ENCODE results near the gene CD6.
A peak's percentile ranks its signal among the peaks of the same experiment; 100 is the strongest.

CD6 gene

DNA sequence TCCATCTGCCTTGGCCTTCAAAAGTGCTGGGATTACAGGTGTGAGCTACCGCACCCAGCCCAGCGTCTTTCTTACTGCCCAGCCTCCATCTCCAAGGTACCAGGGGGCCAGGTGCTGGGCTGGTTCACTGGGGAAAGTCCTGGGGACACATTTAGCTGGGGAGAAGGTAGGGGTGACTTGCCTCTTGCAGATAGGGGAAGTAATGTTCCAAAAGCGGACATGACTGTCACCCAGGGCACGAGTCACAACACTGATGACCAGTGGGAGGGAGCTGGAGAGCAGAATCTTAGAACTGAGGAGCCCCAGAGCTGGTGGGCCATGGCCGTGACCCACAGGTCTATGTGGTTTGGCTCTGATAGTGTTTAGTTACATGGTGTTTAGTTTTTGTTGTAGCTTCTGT is 17.1 kb upstream of the CD6 start:
- no peak for DNase-seq

- DNase-seq: no peak
Measured at GRCh38 chr11:60955571-60955970, 15.9 kb upstream of the CD6 start.

DNA sequence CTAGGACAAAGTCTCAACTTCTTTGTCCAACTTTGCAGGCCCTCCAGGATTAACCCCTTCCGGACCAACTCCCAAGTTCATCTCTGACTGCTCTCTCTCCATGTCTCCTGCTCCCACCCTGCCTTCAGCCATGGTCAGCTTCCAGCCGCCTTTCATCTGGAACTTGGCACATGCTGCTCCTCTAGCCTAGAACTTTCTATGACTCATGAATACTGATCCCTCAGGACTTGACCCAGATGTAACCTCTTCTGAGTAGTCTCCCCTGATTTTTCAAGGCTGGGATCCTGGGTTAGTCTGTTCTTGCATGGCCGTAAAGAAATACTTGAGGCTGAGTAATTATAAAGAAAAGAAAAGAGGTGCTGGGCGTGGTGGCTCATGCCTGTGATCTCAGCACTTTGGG is 14.3 kb upstream of the CD6 start:
- no peak for DNase-seq

DNA sequence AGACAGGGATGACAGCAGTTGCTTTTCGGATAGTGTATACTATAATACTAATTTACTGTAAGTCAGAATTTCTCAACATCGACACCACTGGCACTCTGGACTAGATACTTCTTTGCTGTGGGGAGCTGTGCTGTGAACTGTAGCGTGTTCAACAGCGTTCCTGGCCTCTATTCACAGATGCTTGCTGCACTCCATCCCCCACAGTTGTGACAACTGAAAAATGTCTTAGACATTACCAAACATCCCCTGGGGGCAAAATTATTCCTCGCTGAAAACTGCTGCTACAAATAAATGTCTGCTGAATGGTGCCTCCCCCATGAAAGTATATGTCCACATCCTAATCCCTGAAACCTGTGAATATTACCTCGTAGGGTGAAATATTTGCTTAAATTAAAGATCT is 12.0 kb upstream of the CD6 start:
- DNase-seq: no peak

- no peak for DNase-seq
Measured at GRCh38 chr11:60960405-60960804, 11.1 kb upstream of the CD6 start.

DNA sequence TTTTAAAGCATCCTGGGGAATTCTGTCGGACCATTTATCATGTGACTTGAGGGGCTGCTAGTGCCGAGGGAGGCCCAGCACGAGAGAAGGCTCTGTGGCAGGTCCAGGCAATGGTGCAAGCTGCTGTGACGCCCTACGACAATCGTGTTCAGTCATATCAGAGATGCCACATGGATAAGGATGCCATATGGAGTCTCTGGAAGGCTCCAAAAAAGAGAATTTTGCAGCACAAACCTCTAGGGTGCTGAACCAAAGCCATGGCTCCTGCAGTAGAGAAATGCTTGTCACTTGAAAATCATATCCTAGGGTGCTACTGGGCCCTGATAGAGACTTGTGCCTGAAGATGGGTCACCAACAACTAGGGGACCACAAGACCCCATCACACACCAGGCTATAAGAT is 6.7 kb upstream of the CD6 start:
- DNase-seq: no peak

DNA sequence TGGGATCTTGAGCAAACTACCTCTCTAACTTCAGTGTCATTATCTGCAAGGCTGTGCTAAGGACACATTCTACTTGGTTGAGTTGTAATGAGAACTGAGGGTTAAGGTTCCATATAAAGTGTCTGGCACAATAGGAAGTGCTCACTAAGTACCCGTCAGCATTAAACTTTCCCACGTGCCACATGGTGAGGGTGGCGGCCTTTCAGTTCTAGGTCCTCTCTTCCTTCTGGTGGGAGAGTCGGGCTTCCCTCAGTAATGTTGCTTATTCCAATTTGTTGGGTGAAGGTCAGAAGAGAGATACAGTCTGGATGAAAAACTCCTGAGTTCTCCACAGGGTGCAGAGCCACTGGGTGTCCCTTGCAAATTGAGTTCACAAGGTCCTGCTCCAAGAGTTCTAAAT is 4.6 kb upstream of the CD6 start:
- no peak for DNase-seq

GRCh38 chr11:60968223-60968622 is 3.3 kb upstream of the CD6 start:
- DNase-seq: no peak

DNA sequence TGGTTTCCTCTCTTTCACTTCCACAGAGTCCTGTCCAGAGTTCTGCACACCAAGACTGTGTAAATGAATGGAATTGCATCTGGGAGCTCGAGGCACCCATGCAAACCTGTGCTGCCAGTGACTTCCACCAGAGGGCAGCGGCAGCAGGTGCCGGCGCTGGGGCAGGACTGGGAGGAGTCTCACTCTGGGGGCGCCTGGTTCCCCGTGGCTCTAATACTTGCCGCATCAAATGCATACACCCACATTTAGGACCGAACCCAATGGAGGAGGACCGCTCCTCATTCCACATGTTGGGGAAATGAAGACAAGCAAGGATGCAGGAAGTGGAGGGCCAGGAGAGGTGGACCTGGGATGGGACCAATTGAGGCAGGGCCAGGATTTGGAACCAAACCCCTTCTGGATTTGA is 1.1 kb upstream of the CD6 start:
- peak; percentile 91 for DNase-seq

GRCh38 chr11:60970890-60971289 is 590 bp upstream of the CD6 start:
- DNase-seq: no peak

DNA sequence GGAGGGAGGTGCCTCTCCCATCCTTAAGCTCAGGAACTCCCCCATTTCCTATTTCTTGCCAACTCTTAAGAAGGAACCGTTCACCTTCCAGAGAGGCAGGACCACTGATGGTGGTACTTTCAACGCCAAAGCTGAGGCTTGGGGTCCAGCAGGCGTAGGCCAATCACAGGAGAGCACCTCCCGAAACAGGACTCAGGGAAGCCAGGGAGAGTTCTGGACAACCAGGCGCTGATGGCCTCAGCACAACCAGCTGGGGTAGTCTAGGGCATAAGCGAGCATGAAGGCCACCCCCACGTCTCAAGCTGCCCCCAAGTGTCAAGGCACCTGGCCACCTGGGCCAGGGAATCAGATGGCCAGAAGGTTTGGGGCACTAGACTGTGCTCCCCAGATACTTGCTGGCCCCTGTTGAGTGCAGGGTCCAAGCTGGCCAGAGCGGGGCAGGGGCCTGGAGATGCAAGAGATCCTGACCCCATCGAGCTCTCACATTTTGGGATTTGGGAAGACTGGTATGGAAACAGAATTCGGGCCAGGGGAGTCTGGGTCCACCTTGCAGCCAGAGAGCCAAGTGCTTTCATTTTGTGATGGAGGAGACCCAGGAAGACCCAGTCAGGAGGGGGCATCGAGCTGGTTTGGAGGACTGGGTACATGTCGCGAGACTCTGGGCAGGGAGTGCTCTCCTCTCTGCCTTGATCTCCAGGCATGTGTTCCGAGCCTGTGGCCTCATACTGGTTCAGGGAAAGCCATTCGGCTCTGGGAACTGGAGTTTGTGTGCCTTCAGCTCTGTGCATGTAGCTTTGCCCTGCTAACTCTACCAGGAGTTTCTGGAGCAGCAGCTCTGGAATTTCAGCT is 926 bp downstream of the CD6 start:
- peak; percentile 65 for DNase-seq

DNA sequence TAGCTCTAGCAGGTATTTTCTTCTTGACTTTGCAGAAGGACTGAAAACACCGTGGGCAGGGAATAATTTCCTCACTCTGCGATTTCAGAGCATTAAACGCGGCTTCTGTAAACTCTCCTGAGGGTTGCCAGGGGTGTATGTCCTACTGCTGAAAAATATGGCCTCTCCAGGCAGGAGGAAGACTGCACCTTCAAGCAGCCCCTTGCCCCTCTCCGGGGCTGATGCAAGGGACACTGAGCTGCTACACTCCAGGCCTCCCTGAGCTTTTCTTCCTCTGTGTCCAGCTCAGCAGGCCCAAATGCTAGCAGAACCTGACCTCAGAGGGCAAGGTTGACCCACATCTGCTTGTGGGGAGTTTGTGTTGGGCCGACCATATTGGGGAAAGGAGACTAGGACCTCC is 2.2 kb downstream of the CD6 start:
- DNase-seq: peak; percentile 44

DNA sequence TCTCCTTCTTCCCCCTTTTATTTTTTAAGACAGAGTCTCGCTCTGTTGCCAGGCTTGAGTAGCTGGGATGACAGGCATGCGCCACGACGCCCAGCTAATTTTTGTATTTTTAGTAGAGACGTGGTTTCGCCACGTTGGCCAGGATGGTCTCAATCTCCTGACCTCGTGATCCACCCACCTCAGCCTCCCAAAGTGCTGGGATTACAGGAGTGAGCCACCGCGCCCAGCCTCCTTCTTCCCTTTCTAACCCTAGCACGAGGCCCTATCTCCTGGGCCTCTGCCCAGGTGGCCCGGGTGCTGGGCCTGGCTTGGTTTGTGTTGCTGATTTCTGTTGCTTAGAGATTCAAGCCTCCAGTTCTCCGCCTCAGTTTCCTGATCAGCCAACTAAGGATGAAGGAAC is 2.8 kb downstream of the CD6 start:
- DNase-seq: peak; percentile 50

GRCh38 chr11:60974726-60975125 is 3.2 kb downstream of the CD6 start:
- peak; percentile 65 for DNase-seq

- DNase-seq: no peak
Measured at GRCh38 chr11:60977224-60977623, 5.7 kb downstream of the CD6 start.

DNA sequence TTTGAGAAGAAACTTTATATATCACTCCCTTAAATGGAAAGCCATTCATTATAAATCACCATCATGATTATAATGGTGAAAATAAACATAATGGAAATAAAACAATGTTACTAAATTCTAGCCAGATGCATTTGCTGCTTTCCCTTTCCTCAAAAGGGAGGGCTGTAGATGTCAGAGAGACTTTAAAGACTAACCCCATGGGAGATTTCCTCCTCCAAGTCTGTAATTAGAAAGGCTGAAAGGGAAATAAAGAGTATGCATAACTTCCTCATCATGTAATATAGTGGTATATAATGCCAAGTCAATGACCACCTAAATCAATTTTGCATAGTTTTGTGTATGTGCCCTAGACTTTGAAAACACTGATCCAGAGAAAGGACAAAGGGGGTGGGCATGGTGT is 6.4 kb downstream of the CD6 start:
- DNase-seq: no peak

- peak; percentile 91 for DNase-seq
Measured at GRCh38 chr11:60978546-60979380, 7.3 kb downstream of the CD6 start.

- peak; percentile 54 for DNase-seq
Measured at GRCh38 chr11:60981515-60981914, 10.0 kb downstream of the CD6 start.

DNA sequence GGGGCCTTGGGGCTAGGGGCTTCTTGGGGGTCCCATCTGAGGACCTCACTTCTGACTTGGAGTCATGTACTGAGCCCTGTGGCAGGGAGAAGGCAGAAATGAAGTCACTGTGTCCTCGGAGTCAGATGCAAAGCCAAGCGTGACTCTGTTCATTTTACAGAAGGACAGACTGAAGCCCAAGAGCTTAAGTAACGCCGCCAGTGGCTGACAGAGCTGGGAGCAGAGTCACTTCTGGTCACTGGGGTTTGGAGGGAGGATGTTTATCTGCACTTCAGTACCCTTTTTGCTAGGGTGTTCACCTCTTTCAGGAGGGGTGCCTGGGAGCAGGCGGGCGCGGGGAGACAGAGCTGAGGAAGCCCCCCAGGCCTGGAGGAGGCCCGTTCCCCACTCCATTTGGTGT is 10.7 kb downstream of the CD6 start:
- peak; percentile 51 for DNase-seq

GRCh38 chr11:60984149-60984548 is 12.7 kb downstream of the CD6 start:
- no peak for DNase-seq

DNA sequence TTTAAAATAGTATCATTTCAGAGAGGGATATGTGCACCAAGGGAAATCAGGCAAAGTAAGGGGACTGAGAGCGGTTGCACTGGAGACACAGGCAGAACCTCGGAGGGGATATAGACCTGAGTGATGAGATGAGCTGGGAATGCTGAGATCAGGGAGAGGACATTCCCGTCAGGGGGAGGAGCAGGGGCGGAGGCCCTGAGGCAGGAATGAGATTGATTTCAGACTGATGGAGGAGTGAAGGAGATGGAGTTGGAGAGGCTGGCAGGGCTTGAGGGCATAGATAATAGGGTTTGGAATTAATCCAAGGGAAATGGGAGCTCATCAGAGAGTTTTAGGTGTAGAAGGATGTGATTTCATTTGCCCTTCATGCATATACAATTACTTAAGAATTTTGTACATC is 13.2 kb downstream of the CD6 start:
- no peak for DNase-seq

GRCh38 chr11:60985501-60985900 is 14.0 kb downstream of the CD6 start:
- no peak for DNase-seq

GRCh38 chr11:60985991-60986915 is 14.8 kb downstream of the CD6 start:
- peak; percentile 94 for DNase-seq

All from stimulated activated CD4-positive, alpha-beta T cell treated with anti-CD3 and anti-CD28 coated beads, Interleukin-15, amount 100 ng/mL, for 24 hours (primary cell).